Stimulated activated CD4-positive, alpha-beta T cell treated with anti-CD3 and anti-CD28 coated beads, Interleukin-4, amount 100 ng/mL, for 1 hour (primary cell): ENCODE measurements around the gene METTL9.
"Not testable (repeated sequence)": the region's sequence is repeated elsewhere in the genome, so short reads cannot be mapped to it uniquely, and the experiment has no call there.

Experiments used
- DNase-seq: peaks from one replicate; pipeline ENCODE4 v3.0.0-alpha.2; 2020

Gene METTL9

DNA sequence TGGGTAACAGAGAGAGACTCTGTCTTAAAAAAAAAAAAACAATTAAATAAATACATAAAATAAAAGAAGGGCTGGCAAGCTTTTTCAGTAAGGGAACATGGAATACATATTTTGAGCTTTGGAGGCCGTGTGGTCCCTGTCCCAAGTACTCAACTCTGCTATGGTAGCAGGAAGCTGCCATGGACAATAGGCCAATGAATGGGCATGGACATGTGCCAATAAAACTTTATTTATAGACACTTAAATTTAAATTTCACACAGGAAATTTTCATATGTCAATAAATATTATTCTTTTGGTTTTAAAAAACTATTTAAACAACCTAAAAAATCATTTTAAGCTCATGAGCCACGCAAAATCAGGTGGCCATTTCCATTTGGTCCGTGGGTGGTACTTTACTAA is 68.2 kb downstream of the METTL9 start:
- DNase-seq, result no peak

DNA sequence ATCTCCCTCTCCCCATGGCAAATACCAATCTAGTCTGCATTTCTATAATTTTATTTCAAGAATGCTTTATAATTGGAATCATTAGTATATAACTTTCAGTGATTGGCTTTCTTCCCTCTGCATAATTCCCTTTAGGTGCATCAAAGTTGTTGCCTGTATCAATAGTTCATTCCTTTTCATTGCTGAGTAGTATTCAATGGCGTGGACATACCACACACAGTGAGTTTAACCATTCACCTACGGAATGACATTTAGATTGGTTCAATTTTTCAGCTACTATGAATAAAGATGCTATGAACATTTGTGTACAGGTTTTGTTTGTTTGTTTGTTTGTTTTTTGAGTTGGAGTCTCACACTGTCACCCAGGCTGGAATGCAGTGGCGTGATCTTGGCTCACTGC is 74.1 kb downstream of the METTL9 start:
- no peak for DNase-seq

DNA sequence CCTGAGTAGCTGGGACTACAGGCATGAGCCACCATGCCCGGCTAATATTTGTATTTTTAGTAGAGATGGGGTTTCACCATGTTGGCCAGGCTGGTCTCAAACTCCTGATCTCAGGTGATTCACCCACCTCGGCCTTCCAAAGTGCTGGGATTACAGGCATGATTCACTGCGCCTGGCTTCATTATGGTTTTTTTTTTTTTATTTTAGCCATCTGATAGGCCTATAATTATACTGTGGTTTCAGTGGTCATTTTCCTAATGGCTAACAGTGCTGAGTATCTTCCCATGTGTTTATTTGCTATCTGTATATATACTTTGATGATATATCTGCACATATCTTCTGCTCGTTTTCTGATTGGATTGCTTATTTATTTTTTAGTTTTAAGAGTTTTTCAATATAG is 75.1 kb downstream of the METTL9 start:
- DNase-seq, result not testable (repeated sequence)

DNA sequence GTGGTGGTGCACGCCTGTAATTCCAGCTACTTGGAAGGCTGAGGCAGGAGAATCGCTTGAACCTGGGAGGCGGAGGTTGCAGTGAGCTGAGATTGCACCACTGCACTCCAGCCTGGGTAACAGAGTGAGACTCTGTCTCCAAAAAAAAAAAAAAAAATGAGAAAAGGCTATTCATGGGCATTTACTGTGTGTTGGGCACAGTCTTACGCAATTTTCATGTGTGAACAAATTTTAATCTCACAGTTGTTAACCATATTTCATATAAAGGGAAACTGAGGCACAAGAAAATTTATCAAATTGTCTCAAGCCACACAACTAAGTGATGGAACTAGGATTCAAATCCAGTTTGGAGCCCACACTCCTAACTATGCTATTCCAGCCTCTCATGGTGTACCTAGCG is 81.3 kb downstream of the METTL9 start:
- DNase-seq, result not testable (repeated sequence)

DNA sequence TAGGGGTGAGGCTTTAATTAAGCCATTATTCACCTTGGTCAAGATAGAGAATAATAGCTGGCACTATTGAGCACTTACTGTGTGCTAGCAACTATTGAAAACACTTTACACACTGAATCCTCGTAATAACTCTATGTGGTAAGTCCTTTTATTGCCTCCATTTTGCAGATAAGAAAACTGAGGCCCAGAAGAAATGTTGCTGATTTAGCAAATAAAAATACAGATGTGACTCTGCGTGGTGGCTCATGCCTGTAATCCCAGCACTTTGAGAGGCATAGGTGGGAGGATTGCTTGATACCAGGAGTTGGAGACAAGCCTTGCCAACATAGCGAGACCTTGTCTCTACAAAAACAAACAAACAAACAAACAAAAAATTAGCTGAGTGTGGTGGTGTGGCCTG is 83.8 kb downstream of the METTL9 start:
- no peak for DNase-seq

DNA sequence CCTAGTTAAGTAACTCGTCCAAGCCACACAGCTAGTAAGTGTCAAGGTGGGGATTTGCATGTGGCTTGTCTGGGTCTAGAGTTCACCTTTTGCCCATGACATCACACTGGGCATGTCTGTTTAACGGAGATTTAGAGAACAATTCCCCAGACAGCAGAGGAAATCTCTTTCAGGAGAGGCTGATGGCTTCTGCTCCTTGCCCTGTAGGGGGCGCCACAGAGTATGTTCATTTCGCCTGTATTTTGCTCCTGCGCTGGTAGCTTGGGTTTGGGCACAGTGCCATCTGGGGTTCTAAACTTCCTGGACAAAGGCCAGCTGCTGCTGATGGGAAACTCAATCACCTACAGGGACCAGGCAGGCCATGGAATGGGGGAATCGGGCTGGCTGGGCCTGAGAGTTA is 84.8 kb downstream of the METTL9 start:
- peak; percentile 33 for DNase-seq

DNA sequence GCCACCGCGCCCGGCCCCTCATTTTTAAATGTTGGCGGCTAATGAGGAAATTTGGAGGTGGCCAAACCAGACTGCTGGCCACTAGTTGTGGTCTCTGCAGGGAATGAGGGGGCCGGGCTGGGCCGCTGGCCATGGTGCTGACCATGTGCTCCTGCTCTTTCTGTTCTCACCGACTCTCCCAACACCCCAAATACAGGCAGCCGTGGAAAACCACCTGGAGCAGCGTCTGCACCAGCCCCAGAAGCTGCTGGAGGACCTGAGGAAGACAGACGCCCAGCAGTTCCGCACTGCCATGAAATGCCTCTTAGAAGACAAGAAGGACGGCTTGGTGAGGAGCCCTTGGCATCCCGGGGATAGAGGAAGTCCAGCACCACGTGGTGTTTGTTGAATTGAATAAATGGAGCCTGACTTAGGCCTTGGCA is 85.7 kb downstream of the METTL9 start:
- no peak for DNase-seq

DNA sequence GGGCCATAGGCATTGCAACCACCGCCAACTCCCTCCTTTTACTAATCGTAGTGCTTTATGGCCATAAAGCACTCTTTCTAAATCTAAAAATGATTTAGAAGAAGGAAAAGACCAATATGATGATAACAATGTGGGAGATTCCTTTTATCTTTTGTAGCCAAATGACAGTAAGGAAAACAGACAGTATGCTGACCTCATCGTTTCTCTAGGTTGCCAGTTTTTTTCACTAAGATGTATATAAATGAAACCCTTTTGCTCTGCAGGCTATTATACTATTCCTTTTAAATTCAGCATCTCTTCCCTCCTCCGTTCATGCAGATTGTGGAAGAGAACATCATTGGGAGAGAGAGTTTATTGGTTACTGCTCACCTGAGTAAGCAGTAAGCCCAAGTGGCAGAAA is 89.7 kb downstream of the METTL9 start:
- no peak for DNase-seq

DNA sequence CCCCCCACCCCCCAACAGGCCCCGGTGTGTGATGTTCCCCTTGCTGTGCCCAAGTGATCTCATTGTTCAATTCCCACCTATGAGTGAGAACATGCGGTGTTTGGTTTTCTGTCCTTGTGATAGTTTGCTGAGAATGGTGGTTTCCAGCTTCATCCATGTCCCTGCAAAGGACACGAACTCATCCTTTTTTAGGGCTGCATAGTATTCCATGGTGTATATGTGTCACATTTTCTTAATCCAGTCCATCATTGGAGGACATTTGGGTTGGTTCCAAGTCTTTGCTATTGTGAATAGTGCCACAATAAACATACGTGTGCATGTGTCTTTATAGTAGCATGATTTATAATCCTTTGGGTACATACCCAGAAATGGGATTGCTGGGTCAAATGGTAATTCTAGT is 91.6 kb downstream of the METTL9 start:
- not testable (repeated sequence) for DNase-seq

DNA sequence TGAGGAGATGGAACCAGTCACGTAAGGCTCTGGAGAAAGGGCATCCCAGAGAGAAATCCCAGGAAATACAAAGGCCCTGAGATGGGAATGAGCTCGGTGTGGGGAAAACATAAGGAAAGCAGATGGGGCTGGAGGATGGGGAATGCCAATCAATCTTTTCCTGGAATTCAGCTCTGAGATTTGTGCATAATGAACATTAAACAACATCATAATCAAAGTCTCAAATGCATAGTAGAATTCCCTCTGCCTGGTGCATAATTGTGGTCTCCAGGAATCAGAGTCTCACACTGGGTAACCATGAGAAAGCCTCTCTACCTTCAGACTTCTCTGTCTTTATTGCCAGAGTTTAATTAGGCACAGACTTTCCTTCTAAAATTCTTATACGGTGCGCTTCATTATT is 95.2 kb downstream of the METTL9 start:
- DNase-seq, result no peak

DNA sequence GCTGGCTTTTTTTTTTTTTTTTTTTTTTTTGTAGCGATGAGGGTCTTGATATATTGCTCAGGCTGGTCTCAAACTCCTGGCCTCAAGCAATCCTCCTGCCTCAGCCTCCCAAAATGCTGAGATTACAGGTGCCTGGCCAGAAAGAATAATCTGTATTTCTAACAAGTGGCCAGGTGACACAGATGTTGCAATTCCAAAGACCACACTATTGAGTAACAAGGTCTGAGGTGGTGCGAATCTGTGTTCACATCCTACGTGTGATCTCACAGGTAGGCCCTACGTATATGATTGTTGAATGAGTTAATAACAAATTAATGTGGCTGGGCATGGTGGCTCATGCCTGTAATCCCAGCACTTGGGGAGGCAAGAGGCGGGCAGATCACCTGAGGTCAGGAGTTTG is 97.7 kb downstream of the METTL9 start:
- DNase-seq, result no peak

DNA sequence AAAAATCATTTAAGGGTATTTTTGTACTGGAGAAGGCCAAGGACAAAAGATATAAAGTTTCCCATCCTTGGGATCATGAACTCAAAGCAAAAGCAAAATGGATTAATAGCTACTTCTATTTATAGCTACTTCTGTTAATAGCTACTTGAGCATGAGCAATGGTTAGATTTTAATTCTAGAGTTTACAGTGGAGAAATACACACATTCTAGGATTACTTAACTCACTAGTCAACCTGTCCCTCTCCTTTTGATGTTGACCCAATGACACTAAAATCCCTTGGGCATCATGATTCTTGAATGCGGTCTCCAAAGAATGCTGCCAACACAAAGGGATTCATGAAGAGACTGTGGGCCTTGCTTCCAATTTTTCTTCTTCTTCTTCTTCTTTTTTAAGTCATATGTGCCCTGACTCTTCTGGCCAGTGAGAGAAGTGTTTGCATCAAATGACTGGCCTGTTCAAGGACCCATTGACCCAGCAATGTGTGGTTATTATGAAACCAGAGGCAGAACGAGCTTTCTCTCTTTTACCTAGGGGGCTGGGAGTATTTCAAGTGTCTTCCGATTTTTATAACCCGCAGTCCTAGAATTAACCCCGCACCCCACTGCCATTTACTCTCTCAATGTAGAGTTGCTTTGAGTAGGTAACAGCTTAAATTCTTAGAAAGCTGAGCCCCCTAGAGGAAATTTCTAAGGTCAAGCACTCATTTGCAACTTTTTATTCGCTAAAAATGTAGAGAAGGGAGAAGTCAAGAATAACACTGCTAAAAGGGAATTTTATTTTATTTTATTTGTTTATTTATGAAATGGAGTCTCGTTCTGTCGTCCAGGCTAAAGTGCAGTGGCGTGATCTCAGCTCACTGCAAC is 99.0 kb downstream of the METTL9 start:
- DNase-seq, result no peak

DNA sequence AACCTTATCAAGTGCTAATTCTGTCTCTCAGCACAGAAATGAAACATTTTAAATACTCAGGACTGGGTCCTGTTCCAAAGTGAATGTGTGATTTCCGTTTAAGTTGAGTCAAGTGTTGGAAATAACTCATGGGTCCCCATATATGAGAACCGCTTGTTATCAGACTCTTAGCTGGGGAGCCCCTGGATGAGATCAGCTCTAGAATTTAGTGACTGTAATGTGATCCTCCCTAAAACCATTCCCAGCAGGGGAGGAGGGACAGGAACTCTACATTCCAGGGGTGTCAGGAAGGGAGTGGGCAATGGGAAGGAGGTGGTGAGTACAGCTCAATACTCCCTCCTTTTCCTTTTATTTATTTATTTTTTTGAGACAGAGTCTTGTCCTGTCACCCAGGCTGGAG is 101.9 kb downstream of the METTL9 start:
- DNase-seq, result no peak

DNA sequence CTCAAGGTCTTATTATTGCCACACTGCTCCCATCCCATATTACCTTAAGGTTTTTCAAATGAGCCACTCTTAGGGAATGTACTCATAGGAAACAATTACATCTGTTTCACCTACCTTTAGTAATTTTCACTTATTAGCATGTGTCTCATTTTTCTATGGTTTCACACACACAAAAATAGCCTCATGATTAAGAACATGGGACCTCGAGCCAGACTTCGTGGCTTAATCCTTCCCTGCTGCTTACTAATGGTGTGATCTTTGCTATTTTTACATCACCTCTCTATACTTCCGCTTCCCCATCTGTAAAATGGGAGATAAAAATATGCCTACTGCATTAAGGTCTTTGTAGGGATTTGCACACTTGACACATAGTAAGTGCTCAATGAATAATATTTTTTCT is 102.9 kb downstream of the METTL9 start:
- DNase-seq, result no peak

DNA sequence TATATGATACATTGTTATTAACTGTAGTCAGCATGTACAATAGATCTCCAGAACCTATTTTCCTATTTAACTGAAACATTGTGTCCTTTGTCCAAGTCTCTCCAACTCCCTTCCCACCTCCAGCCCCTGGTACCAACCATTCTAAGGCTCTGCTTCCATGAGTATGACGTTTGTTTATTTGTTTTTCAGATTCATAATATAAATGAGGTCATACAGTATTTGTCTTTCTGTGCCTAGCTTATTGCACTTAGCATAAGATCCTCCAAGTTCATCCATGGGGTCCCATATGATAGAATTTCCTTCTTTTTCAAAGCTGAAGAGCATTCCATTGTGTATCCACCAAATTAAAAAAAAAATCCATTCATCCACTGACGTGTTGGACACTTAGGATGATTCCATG is 103.8 kb downstream of the METTL9 start:
- no peak for DNase-seq

DNA sequence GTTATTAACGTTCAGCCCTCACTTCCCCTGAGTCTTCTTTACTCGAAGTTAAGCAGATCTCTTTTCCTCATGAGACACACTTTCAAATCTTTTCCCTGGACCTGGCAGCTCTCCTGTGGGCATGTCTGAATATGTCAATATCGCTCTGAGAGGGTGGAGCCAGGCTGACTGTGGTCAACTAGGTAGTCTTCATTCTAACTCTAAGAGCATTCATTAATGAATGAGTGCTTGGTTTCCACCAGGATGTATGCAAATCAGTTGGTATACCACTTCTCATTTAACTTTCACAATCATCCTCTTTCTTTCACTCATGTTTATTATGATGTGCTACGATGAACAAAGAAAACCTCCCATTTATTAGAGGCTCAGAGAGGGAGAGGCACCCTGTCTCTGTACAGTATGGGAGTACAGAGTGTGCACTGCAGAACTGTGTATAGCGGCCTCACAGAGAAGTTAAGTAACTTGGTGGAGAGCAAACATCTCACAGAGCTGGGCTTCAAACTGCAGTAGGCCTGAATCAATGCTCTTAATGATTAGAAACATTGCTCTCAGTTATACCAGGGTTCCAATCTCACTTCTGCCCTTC is 104.3 kb downstream of the METTL9 start:
- DNase-seq, result no peak

DNA sequence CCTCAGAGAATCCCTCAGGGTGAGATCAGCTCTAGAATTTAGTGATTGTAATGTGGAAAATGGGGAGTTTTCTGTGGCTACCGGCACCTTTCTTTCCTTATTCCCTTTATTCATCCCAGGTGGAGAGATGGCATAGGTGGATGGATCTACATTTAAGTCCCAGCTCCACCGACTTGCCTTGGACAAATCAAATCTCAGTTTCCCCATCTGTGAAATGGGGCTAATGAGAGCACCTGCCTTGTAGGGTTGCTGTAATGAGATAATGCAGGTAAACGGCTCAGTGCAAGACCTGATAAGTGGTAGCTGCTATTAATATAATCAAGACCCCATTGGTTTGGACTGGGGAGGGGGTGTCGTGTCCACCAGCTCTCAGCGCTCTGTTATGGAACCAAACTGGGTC is 104.9 kb downstream of the METTL9 start:
- no peak for DNase-seq

DNA sequence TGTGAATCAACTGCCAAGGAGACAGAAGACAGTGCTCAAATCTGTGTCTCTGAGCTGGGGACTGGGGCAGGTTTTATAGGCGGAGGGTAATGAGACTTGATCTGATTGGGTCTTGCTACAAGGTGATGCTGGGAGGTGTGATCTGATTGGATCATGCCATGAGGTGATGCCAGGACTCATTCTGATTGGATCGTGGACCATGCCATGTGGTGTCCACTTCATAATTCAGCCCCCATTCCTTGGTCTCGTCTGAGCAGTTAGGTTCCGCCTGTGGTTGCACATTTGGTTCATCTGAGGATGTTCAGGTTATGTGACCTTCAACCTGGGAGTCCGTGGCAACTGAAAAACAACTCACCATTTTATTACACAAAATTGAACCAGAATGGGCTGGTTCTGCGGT is 105.4 kb downstream of the METTL9 start:
- DNase-seq, result no peak
